Mesodermal cell (in vitro differentiated cells): ENCODE measurements around the gene GOLGA6C.
"Not testable (repeated sequence)": the region's sequence is repeated elsewhere in the genome, so short reads cannot be mapped to it uniquely, and the experiment has no call there.

ENCODE experiments used
- H3K27ac ChIP-seq: 2 replicates; pipeline ENCODE4 v1.7.0; 2013; ENCODE audit warnings: mild to moderate bottlenecking, low read depth, low read length, moderate library complexity; ENCODE audit not compliant: severe bottlenecking
- H3K36me3 ChIP-seq: 2 replicates; pipeline ENCODE4 v1.7.1; 2013; ENCODE audit warnings: mild to moderate bottlenecking, low read length, moderate library complexity; ENCODE audit not compliant: control insufficient read depth, insufficient read depth
- H3K4me1 ChIP-seq: one replicate; pipeline ENCODE4 v1.7.1; 2013; ENCODE audit warnings: mild to moderate bottlenecking, low read length; ENCODE audit not compliant: insufficient read depth, control insufficient read depth, poor library complexity, severe bottlenecking
- H3K4me3 ChIP-seq: 2 replicates; pipeline ENCODE4 v1.7.0; 2013; ENCODE audit warnings: low read length, control low read depth, mild to moderate bottlenecking; ENCODE audit not compliant: insufficient read depth, poor library complexity, severe bottlenecking; ENCODE audit errors: extremely low read depth
- H3K9me3 ChIP-seq: 2 replicates; pipeline ENCODE4 v1.7.1; 2013; ENCODE audit warnings: mild to moderate bottlenecking, low read length, moderate library complexity; ENCODE audit not compliant: control insufficient read depth
- WGBS, 2 experiments: methylation state at CpG; one replicate each; pipeline ENCODE4 v1.1.5; 2013; ENCODE audit warnings: missing lambda C conversion rate in 2 of 2; ENCODE audit not compliant: insufficient coverage in 2 of 2; 5-methylcytosine and 5-hydroxymethylcytosine counted together

Gene GOLGA6C

GRCh38 chr15:75235051-75235673 lies 23.0 kb upstream of the GOLGA6C start:
- Histone ChIP-seq H3K9me3 (no peaks in the 10 kb centered on the region), H3K27ac (no peak overlapping the region), H3K4me3 (no peak overlapping the region), H3K4me1 (peaks cover 11% of the 10 kb centered on the region), H3K36me3 (no peaks in the 10 kb centered on the region)
- 82 to 94% methylated on average over 5 of the region's 10 CpGs for WGBS, 2 experiments

DNA sequence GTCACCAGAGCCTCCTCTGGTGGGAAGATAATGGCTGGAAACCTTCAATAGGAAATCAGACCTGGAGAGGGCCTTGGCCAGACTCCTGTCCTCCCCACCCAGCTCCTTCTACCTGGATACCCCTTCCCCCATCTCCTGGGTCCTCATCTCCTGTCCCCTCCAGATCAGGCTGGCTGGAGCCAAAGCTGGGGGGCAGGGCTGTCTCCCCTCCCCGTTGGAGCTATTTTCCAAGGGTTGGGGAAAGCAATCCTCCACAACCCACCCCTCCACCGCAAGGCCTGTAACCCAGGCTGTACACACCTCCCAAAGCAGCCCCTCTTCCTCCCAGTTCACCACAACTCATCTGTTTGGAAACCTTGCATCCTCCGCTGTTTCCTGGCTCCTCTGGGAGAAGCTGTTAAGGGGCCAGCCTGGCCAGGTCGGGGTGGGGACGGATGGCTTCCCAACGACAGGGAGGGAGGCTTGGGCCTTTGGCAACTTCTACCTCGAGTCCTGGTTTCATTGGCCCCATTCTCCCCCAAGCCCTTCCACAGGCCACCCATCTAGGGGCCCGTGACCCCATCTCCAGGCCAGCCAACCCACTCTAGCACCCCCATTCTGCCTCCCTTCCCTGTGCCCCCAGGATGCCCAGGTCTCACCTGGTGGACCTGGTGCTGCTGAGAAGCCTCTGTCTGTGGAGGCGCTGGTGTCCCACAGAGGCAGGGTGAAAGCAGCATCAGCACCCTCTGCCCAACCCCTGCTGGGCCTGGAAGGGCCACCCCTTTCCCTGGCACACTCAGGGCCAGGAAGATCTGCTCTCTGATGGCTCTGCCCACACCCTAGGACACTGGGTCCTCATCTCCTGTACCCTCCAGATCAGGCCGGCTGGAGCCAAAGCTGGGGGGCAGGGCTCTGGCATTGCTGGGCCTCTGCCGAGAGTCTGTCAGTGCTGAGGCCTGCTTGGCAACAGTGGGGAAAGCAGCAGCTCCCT lies 22.1 kb upstream of the GOLGA6C start:
- Histone ChIP-seq H3K27ac (no peak overlapping the region), H3K4me3 (no peak overlapping the region), H3K9me3 (no peaks in the 10 kb centered on the region), H3K36me3 (no peaks in the 10 kb centered on the region), H3K4me1 (peaks cover 4% of the 10 kb centered on the region)
- 84 to 89% methylated on average over 10 of the region's 11 CpGs for WGBS, 2 experiments

GRCh38 chr15:75237316-75237982 lies 20.7 kb upstream of the GOLGA6C start:
- no peaks in the 10 kb centered on the region for H3K36me3 ChIP-seq
- no peaks in the 10 kb centered on the region for H3K9me3 ChIP-seq
- 82 to 94% methylated on average over 4 to 11 of the region's 11 CpGs for WGBS, 2 experiments
- H3K27ac ChIP-seq, result no peak overlapping the region
- H3K4me1 ChIP-seq, result peaks cover 4% of the 10 kb centered on the region
- no peak overlapping the region for H3K4me3 ChIP-seq

DNA sequence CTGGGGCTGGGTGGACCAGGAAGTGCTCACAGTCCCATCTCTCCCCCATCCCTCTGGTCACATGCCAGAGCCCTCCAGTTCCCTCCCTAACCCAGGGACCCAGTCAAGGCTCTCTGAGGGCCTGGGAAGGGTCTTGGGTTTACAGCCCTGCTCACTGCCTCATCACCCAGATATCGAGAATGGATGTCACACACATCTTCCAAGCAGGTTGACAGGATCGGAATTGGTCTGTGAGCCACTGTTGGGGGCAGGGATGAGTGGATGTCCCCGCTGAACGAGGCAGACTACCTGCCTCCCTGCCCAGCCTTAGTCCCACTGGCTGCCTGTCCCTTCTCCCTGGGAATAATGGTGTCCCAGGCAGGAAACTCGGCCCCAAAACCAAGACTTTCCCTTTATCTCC lies 20.0 kb upstream of the GOLGA6C start:
- H3K4me1 ChIP-seq, result peaks cover 4% of the 10 kb centered on the region
- no peak overlapping the region for H3K27ac ChIP-seq
- no peak overlapping the region for H3K4me3 ChIP-seq
- no peaks in the 10 kb centered on the region for H3K9me3 ChIP-seq
- 86 to 89% methylated on average over 4 to 5 of the region's 5 CpGs for WGBS, 2 experiments
- H3K36me3 ChIP-seq, result no peaks in the 10 kb centered on the region

DNA sequence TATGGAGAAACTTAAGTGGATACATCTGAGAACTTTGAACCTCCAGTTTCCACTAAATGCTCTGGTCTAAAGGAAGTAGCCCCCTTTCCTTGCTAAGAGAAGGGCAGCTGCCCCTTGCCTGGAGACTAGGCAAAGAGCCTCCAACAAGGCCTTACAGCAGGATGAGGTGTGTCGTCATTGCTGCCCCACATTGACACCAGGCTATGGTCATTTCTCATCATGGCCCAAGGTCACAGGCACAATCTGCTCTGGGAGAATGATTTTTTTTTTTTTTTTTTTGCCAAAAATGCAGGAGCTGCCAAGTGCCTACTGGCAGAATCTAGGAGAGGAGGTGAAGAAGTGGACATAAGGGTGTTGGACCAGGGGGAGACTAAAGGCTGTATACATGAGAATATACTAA lies 12.4 kb upstream of the GOLGA6C start:
- H3K36me3 ChIP-seq, H3K4me3 ChIP-seq, H3K27ac ChIP-seq, H3K9me3 ChIP-seq, H3K4me1 ChIP-seq: not testable (repeated sequence)
- WGBS, 2 experiments, result 83% methylated on average over 1 of the region's 1 CpG; no CpG with 5 or more reads in 1 of the 2 experiments

- 88 to 94% methylated on average over 5 to 6 of the region's 6 CpGs for WGBS, 2 experiments
- not testable (repeated sequence) for H3K4me1 ChIP-seq, H3K9me3 ChIP-seq, H3K4me3 ChIP-seq, H3K36me3 ChIP-seq, H3K27ac ChIP-seq
Observed at GRCh38 chr15:75248991-75249390, 9.1 kb upstream of the GOLGA6C start.

- Histone ChIP-seq H3K4me3 (no peak overlapping the region), H3K9me3 (no peaks in the 10 kb centered on the region), H3K4me1 (no peaks in the 10 kb centered on the region), H3K27ac (no peak overlapping the region), H3K36me3 (no peaks in the 10 kb centered on the region)
- no CpG with 5 or more reads among the region's 4 CpGs for WGBS, 2 experiments
Observed at GRCh38 chr15:75249726-75250125, 8.4 kb upstream of the GOLGA6C start.

- H3K36me3 ChIP-seq, H3K27ac ChIP-seq, H3K9me3 ChIP-seq, H3K4me3 ChIP-seq, H3K4me1 ChIP-seq: not testable (repeated sequence)
- 100% methylated on average over 2 of the region's 4 CpGs for WGBS, 2 experiments
Observed at GRCh38 chr15:75251343-75251742, 6.8 kb upstream of the GOLGA6C start.

- not testable (repeated sequence) for H3K4me3 ChIP-seq, H3K9me3 ChIP-seq, H3K36me3 ChIP-seq, H3K4me1 ChIP-seq, H3K27ac ChIP-seq
- WGBS, 2 experiments, result 90 to 94% methylated on average over 2 of the region's 4 CpGs
Observed at GRCh38 chr15:75252285-75252684, 5.8 kb upstream of the GOLGA6C start.

- not testable (repeated sequence) for H3K36me3 ChIP-seq, H3K27ac ChIP-seq, H3K4me1 ChIP-seq, H3K4me3 ChIP-seq, H3K9me3 ChIP-seq
- WGBS, 2 experiments, result 83 to 87% methylated on average over 1 to 3 of the region's 16 CpGs
Observed at GRCh38 chr15:75258620-75259343, 648 bp downstream of the GOLGA6C start.
